Skeletal muscle tissue (tissue), 4 donors: ENCODE measurements around the gene LCAT. TPM values are rescaled to one million over a fixed set of nuclear protein-coding genes. Genes with fewer than 3 reads are reported as not detected.
"Not testable (repeated sequence)": the region's sequence is repeated elsewhere in the genome, so short reads cannot be mapped to it uniquely, and the experiment has no call there.

Source experiments
- H3K27ac ChIP-seq: one replicate; pipeline ENCODE4 v1.7.0; 2013; ENCODE audit warnings: mild to moderate bottlenecking, low read depth, low read length, inconsistent platforms
- H3K27me3 ChIP-seq, 3 donors: one replicate each; pipeline ENCODE4 v1.7.0; 2013; ENCODE audit warnings: low read length in 3 of 3; ENCODE audit not compliant: control insufficient read depth in 3 of 3, insufficient read depth in 3 of 3
- H3K36me3 ChIP-seq, 3 donors: one replicate each; pipeline ENCODE4 v1.7.0; 2013; ENCODE audit warnings: low read length in 3 of 3; ENCODE audit not compliant: control insufficient read depth in 3 of 3, insufficient read depth in 3 of 3
- H3K4me1 ChIP-seq, 3 donors: one replicate each; pipeline ENCODE4 v1.7.0; 2013; ENCODE audit warnings: low read length in 3 of 3, mild to moderate bottlenecking in 3 of 3; ENCODE audit not compliant: control insufficient read depth in 3 of 3, insufficient read depth in 3 of 3
- H3K4me3 ChIP-seq, 3 donors: one replicate each; pipeline ENCODE4 v1.7.0; 2013; ENCODE audit warnings: low read length in 3 of 3
- H3K9ac ChIP-seq, 3 donors: one replicate each; pipeline ENCODE4 v1.7.0; 2013; ENCODE audit warnings: low read length in 3 of 3, mild to moderate bottlenecking in 3 of 3, moderate library complexity in 2 of 3, low read depth in 1 of 3
- H3K9me3 ChIP-seq, 3 donors: one replicate each; pipeline ENCODE4 v1.7.0; 2013; ENCODE audit warnings: low read length in 3 of 3; ENCODE audit not compliant: control insufficient read depth in 3 of 3
- total RNA-seq: library from RNA; depleted of rRNA; stranded (reverse); fragments of >200 nt; gene quantifications from one replicate; pipeline ENCODE4 v1.2.3, GENCODE V29; 2014
- donor health status: Osteomylitis.

The LCAT gene
- total RNA-seq, 1 donor from 2014 or later: 4.2 TPM

DNA sequence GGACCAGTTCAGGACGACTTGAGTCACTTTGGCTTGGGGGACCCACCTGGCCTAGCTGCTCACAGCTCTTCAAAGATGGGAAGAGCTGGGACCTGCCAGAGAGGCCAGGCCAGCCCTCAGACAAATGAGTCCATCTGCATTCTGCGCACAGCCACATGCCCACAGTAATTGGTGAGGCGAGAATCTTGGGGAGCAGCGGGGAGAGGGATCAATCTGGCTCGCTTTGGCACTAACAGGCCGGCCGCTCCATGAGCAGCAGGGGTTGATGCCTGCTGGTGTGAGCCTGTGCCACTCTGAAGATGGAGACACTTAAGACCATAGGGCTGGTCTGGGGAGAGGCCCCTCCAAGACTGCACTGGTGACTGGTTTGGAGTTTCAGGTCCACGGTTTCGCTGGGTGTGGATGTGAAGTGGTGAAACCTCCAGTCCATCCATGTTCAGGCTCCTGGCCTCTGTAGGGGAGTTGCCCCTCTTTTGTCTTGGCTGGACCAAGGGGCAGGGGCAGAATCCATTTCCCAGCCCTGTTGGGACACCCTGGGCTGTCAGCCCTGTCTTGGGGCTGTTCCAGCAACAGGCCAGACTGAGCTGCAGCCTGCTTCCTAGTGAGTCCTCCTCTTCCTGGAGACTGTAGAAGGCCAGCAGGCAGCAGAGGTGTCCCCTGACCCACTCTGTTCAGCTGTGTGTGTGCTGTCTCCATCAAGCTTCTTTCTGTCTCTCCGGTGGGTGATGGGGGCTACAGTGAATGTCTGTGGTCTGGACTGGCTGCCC lies 19.6 kb downstream of the LCAT start:
- peaks cover 16 to 29% (median 27%) of the 10 kb centered on the region in 3 donors for H3K36me3 ChIP-seq

GRCh38 chr16:67923414-67924116 lies 20.4 kb downstream of the LCAT start:
- Histone ChIP-seq H3K9me3 (no peaks in the 10 kb centered on the region), H3K27me3 (no peaks in the 10 kb centered on the region), H3K9ac (peak overlapping the region; percentile 24 to 54 (median 25)), H3K4me1 (peaks cover 55 to 92% (median 81%) of the 10 kb centered on the region in 3 donors), H3K4me3 (no peak overlapping the region), H3K36me3 (peaks cover 16 to 26% (median 23%) of the 10 kb centered on the region in 3 donors), H3K27ac (no peak overlapping the region)

More for the DNA sequence above, 19.6 kb downstream of the LCAT start:
- Histone ChIP-seq H3K9ac (peak overlapping the region in 2 of 3 donors; percentile 3 to 54), H3K27ac (no peak overlapping the region), H3K4me1 (peaks cover 48 to 87% (median 73%) of the 10 kb centered on the region in 3 donors), H3K4me3 (no peak overlapping the region), H3K27me3 (no peaks in the 10 kb centered on the region), H3K9me3 (no peaks in the 10 kb centered on the region)

DNA sequence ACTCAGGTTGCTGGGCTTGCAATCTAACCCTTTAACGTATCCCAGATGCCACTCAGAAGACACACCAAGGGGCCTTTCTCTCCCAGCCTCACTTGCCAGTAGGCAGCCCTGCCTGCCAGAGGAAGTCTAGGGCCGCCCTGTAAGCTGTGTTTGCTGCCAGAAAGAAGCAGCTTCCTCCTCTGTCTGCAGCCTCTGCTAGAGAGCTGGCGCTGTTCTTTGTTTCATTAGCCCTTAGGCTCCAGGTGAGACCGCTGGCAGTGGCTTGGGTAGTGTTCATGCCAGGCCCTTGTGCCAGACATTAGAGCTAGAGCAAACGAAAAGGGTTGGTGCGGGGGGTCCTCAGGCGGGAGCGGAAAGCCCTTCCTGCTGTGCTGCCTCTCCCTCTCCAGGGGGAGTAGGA lies 21.2 kb downstream of the LCAT start:
- peaks cover 63 to 92% (median 82%) of the 10 kb centered on the region in 3 donors for H3K4me1 ChIP-seq

GRCh38 chr16:67922221-67922620 lies 21.7 kb downstream of the LCAT start:
- H3K27me3 ChIP-seq: no peaks in the 10 kb centered on the region
- peaks cover 6 to 13% (median 11%) of the 10 kb centered on the region in 3 donors for H3K36me3 ChIP-seq
- H3K9ac ChIP-seq: peak overlapping the region in 2 of 3 donors; percentile 6 to 11
- peaks cover 65 to 93% (median 86%) of the 10 kb centered on the region in 3 donors for H3K4me1 ChIP-seq
- H3K9me3 ChIP-seq: no peaks in the 10 kb centered on the region
- no peak overlapping the region for H3K27ac ChIP-seq
- no peak overlapping the region for H3K4me3 ChIP-seq

More for the DNA sequence above, 21.2 kb downstream of the LCAT start:
- H3K36me3 ChIP-seq: peaks cover 11 to 18% (median 16%) of the 10 kb centered on the region in 3 donors
- no peaks in the 10 kb centered on the region for H3K9me3 ChIP-seq
- no peak overlapping the region for H3K27ac ChIP-seq
- H3K27me3 ChIP-seq: no peaks in the 10 kb centered on the region
- no peak overlapping the region for H3K4me3 ChIP-seq
- H3K9ac ChIP-seq: peak overlapping the region in 2 of 3 donors; percentile 25 to 54

DNA sequence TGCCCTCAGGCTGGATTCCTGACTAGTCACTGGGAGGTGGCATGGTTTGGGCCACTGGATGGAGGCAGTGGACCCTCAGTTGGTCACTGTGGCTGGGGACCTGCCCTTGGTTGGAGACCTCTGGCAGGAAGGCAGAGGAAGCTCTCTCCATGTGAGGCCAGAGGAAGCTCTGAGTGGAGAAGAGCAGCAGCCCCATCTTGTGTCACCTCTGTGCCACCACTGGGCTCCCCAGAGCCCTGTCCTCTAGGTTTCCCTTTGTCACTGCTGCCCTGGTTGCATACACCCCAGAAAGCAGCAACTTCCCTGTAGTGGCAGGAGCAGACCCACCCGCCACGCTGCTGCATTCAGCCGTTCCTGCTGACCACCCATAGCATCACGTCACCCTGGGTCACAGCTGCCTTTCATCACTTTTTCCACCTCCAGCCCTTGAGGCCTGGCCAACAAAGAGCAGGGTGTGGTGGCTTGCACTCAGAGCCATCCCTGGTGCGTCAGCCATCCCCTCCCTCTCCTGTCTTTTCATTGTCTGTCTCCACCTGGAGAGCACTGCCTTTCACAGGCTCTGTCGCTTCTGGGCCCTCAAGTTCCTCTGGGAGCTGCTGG lies 24.2 kb downstream of the LCAT start:
- Histone ChIP-seq H3K4me3 (no peak overlapping the region), H3K9ac (peak overlapping the region in 2 of 3 donors; percentile 36 to 80), H3K36me3 (peaks cover 11 to 17% (median 13%) of the 10 kb centered on the region in 3 donors), H3K27me3 (no peaks in the 10 kb centered on the region), H3K9me3 (no peaks in the 10 kb centered on the region), H3K27ac (peak overlapping the region; percentile 3), H3K4me1 (peaks cover 71 to 97% (median 92%) of the 10 kb centered on the region in 3 donors)

DNA sequence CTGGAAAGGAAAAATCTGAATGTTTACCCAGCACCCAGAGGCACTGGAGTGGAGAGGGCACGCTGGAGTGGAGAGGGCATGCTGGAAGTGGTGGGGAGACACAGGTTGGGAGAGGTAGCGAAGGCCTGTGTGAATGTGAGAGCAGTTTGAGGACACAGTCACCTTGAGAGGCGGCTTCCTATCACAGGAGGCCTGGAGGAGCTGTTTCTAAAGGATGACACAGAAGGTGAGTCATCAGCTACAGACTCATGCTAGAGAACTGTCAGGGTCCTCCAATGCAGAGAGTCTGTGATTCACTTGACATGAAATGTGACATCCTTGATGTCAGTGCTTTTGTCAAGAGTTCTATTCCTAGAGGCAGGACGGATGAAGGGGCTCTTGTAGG lies 26.1 kb downstream of the LCAT start:
- H3K4me3 ChIP-seq: peak overlapping the region in 2 of 3 donors; percentile 3 to 63
- H3K4me1 ChIP-seq: peaks cover 68 to 82% (median 76%) of the 10 kb centered on the region in 3 donors
- no peaks in the 10 kb centered on the region for H3K9me3 ChIP-seq
- no peaks in the 10 kb centered on the region for H3K27me3 ChIP-seq
- H3K27ac ChIP-seq: peak overlapping the region; percentile 81
- H3K36me3 ChIP-seq: peaks cover 5 to 10% (median 6%) of the 10 kb centered on the region in 3 donors
- peak overlapping the region; percentile 50 to 80 (median 61) for H3K9ac ChIP-seq

- peaks cover 63 to 76% (median 72%) of the 10 kb centered on the region in 3 donors for H3K4me1 ChIP-seq
- peak overlapping the region in 2 of 3 donors; percentile 3 to 63 for H3K4me3 ChIP-seq
- H3K9ac ChIP-seq: peak overlapping the region; percentile 50 to 80 (median 61)
- H3K27me3 ChIP-seq: no peaks in the 10 kb centered on the region
- no peaks in the 10 kb centered on the region for H3K9me3 ChIP-seq
- peak overlapping the region; percentile 81 for H3K27ac ChIP-seq
- H3K36me3 ChIP-seq: peaks cover 5 to 10% (median 7%) of the 10 kb centered on the region in 3 donors
Measured at GRCh38 chr16:67917140-67917851, 26.6 kb downstream of the LCAT start.

DNA sequence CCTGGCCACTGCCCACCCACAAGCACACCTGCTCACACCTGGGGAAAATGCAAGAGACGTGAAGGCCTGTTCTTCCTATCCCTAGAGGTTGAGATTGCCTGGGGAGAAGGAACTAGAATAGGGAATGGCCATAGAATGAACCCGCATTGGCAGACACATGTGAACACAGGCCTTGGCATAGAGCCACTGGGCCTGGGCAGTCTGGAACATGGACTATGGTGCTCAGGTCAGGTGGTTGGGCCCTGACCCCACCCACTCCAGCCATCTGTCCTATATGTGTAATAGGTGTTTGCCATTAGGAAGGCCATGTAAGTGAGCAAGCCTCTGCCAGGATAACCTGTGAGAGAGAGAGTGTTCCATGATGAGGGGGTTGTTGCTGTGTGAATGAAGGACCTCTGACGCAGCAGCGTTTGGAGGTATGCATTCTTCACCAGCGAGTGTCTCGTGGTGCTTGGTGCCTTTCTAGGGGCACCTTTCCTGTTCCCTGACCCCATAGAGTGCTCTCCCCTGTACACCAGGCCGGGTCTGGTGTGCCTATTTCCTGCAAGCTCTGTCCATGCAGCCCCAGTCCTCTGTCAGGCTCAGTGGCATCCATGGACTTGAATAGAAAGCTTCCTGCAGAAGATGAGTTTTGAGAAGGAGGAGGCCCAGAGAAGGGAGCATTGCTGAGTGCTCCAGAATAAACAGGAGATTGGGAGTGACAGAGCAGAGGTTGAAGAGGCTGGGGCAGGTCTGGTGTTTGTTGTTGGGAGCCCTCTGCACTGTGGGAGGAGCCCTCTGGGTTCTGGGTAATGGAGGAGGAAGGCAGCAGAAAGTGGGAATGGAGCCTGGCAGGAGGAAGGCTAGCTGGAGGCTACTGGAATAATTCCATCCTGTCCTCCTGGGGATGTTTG lies 27.8 kb downstream of the LCAT start:
- H3K4me1 ChIP-seq: peaks cover 61 to 74% (median 64%) of the 10 kb centered on the region in 3 donors

DNA sequence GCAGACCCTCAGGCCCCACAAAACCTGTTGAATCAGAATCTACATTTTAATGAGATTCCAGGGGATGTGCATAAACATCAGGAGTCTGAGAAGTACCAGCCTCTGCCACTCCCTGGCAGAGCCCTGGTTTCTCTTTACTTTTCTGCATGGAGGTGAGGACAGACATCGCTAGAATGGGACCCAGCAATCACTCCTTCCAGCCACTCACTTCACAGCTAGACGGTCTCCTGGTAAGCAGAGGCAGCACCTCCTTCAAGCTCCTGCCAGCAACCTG lies 28.5 kb downstream of the LCAT start:
- Histone ChIP-seq H3K9ac (peak overlapping the region in 1 of 3 donors; percentile 4), H3K4me1 (peaks cover 57 to 73% (median 62%) of the 10 kb centered on the region in 3 donors), H3K36me3 (peaks cover 15 to 22% (median 18%) of the 10 kb centered on the region in 3 donors)
- H3K9me3 ChIP-seq, H3K27ac ChIP-seq, H3K4me3 ChIP-seq, H3K27me3 ChIP-seq: not testable (repeated sequence)

More for the DNA sequence above, 27.8 kb downstream of the LCAT start:
- Histone ChIP-seq H3K9ac (peak overlapping the region in 2 of 3 donors; percentile 36 to 62), H3K27ac (peak overlapping the region; percentile 81), H3K27me3 (no peaks in the 10 kb centered on the region), H3K4me3 (peak overlapping the region in 1 of 3 donors; percentile 13), H3K36me3 (peaks cover 14 to 17% (median 15%) of the 10 kb centered on the region in 3 donors), H3K9me3 (no peaks in the 10 kb centered on the region)
